Inferior parietal cortex (tissue), 1 donor: Measurements from ENCODE around the gene GPHN.
A peak's percentile ranks its signal among the peaks of the same experiment; 100 is the strongest.

Experiments used
- DNase-seq: peaks from one replicate; pipeline ENCODE4 v3.0.0-alpha.2; 2016; ENCODE audit errors: extremely low spot score

Gene GPHN

GRCh38 chr14:66596241-66596985 is 88.5 kb downstream of the GPHN start:
- no peak for DNase-seq

GRCh38 chr14:66600416-66600815 is 92.5 kb downstream of the GPHN start:
- DNase-seq = no peak

- no peak for DNase-seq
Measured at GRCh38 chr14:66601932-66602578, 94.1 kb downstream of the GPHN start.

- DNase-seq = no peak
Measured at GRCh38 chr14:66603945-66604344, 96.0 kb downstream of the GPHN start.

- no peak for DNase-seq
Measured at GRCh38 chr14:66606826-66607225, 98.9 kb downstream of the GPHN start.

- no peak for DNase-seq
Measured at GRCh38 chr14:66610154-66610563, 102.2 kb downstream of the GPHN start.

- no peak for DNase-seq
Measured at GRCh38 chr14:66613344-66613743, 105.4 kb downstream of the GPHN start.

- no peak for DNase-seq
Measured at GRCh38 chr14:66619952-66620351, 112.0 kb downstream of the GPHN start.

- no peak for DNase-seq
Measured at GRCh38 chr14:66623838-66624237, 115.9 kb downstream of the GPHN start.

GRCh38 chr14:66624336-66624937 is 116.5 kb downstream of the GPHN start:
- peak; percentile 63 for DNase-seq

GRCh38 chr14:66628636-66629035 is 120.7 kb downstream of the GPHN start:
- DNase-seq = no peak

GRCh38 chr14:66629499-66629898 is 121.6 kb downstream of the GPHN start:
- no peak for DNase-seq

GRCh38 chr14:66634876-66635275 is 126.9 kb downstream of the GPHN start:
- no peak for DNase-seq

GRCh38 chr14:66635435-66635834 is 127.5 kb downstream of the GPHN start:
- DNase-seq = no peak

GRCh38 chr14:66636240-66636639 is 128.3 kb downstream of the GPHN start:
- no peak for DNase-seq

- no peak for DNase-seq
Measured at GRCh38 chr14:66638689-66639088, 130.7 kb downstream of the GPHN start.

GRCh38 chr14:66641861-66642635 is 134.1 kb downstream of the GPHN start:
- DNase-seq = no peak

GRCh38 chr14:66643344-66643743 is 135.4 kb downstream of the GPHN start:
- DNase-seq = no peak

- DNase-seq = no peak
Measured at GRCh38 chr14:66645716-66646115, 137.8 kb downstream of the GPHN start.

GRCh38 chr14:66649498-66649897 is 141.6 kb downstream of the GPHN start:
- no peak for DNase-seq

GRCh38 chr14:66650491-66650911 is 142.6 kb downstream of the GPHN start:
- no peak for DNase-seq

GRCh38 chr14:66651536-66652220 is 143.7 kb downstream of the GPHN start:
- DNase-seq = no peak
